ENCODE measurements around the gene TMEM209.
"Not testable (repeated sequence)": the region's sequence is repeated elsewhere in the genome, so short reads cannot be mapped to it uniquely, and the experiment has no call there.

Gene TMEM209

DNA sequence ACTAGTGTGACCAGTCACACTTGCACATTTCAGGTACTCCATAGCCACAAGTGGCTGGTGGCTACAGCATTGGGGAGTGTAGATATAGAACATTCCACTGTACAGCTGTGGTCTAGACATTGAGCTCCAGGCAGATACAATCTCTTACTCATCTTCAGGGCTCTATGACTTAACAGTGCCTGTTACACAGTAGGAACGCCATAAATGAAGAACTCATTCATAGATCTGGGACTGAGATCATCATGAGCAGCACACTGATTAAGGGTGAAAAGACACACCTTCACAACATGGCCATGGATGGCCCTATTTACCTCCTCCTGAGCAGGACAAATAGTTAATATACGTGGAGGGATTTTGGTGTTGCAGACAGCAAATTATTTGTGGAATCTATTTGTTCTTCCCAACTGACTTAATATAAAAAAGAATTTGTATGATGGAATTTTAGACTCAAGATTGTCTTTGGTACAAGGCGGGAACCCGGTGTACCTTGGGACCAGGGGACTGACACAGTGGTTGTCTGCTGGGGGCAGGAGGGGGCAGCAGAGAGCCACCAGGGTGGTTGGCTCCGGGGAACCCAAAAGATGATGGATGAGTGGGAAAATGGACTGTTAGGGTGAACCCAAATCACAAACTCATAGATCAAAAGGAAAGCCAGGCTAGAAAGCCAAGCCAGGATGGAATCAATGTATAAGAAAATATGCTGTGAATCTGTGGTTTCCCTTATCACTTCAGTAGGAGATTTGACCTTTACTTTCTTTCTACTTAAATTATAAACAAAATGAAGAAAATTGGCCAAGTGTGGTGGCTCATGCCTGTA, 37.2 kb upstream of the TMEM209 start:
- DNase-seq (ENCODE audit: low read depth in 1 of 2, low spot score in 1 of 2) = peak; percentile 4 to 47
- no peaks in the 10 kb centered on the region for H3K27me3 ChIP-seq (ENCODE audit: insufficient read depth, poor library complexity, severe bottlenecking)
- no peak overlapping the region for H3K27ac ChIP-seq (replicated peaks)
- TF ChIP-seq, protein P1, sequence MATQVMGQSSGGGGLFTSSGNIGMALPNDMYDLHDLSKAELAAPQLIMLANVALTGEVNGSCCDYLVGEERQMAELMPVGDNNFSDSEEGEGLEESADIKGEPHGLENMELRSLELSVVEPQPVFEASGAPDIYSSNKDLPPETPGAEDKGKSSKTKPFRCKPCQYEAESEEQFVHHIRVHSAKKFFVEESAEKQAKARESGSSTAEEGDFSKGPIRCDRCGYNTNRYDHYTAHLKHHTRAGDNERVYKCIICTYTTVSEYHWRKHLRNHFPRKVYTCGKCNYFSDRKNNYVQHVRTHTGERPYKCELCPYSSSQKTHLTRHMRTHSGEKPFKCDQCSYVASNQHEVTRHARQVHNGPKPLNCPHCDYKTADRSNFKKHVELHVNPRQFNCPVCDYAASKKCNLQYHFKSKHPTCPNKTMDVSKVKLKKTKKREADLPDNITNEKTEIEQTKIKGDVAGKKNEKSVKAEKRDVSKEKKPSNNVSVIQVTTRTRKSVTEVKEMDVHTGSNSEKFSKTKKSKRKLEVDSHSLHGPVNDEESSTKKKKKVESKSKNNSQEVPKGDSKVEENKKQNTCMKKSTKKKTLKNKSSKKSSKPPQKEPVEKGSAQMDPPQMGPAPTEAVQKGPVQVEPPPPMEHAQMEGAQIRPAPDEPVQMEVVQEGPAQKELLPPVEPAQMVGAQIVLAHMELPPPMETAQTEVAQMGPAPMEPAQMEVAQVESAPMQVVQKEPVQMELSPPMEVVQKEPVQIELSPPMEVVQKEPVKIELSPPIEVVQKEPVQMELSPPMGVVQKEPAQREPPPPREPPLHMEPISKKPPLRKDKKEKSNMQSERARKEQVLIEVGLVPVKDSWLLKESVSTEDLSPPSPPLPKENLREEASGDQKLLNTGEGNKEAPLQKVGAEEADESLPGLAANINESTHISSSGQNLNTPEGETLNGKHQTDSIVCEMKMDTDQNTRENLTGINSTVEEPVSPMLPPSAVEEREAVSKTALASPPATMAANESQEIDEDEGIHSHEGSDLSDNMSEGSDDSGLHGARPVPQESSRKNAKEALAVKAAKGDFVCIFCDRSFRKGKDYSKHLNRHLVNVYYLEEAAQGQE (IDR thresholded peaks at IDR 0.05; ENCODE audit: insufficient replicate concordance, low read depth) = no peak
- TF ChIP-seq, protein P2, sequence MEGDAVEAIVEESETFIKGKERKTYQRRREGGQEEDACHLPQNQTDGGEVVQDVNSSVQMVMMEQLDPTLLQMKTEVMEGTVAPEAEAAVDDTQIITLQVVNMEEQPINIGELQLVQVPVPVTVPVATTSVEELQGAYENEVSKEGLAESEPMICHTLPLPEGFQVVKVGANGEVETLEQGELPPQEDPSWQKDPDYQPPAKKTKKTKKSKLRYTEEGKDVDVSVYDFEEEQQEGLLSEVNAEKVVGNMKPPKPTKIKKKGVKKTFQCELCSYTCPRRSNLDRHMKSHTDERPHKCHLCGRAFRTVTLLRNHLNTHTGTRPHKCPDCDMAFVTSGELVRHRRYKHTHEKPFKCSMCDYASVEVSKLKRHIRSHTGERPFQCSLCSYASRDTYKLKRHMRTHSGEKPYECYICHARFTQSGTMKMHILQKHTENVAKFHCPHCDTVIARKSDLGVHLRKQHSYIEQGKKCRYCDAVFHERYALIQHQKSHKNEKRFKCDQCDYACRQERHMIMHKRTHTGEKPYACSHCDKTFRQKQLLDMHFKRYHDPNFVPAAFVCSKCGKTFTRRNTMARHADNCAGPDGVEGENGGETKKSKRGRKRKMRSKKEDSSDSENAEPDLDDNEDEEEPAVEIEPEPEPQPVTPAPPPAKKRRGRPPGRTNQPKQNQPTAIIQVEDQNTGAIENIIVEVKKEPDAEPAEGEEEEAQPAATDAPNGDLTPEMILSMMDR (IDR thresholded peaks at IDR 0.05; ENCODE audit: insufficient read depth, low read length) = peak; percentile 77
- TF ChIP-seq GABPA (IDR thresholded peaks at IDR 0.05; ENCODE audit: low read depth) (no peak), SPI1 (IDR thresholded peaks at IDR 0.05; ENCODE audit: borderline replicate concordance, low read depth) (no peak), POLR2AphosphoS5 (IDR thresholded peaks at IDR 0.05; ENCODE audit: low read depth) (no peak)
- no peak overlapping the region for H3K4me3 ChIP-seq (replicated peaks; ENCODE audit: insufficient read depth, low read length)

DNA sequence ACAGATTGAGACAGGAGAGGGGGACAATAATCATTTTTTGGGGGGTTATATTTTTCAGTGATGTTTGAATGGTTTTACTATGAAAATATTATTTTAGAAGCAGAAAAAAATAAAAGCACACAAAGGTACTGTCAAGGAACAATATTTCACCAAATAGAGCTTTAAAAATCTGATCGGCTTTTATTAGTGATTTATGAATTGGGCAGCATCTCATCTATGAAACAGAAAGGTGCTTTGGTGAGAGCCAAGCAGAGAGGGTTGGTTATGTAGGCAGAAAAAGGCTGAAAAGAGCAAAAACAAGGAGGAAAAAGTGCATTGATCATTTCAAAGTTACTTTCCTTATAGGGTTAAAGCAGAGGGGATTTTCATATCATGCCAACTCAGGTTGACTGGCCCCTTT, 35.0 kb upstream of the TMEM209 start:
- no peaks in the 10 kb centered on the region for H3K27me3 ChIP-seq (ENCODE audit: insufficient read depth, poor library complexity, severe bottlenecking)
- no peak for DNase-seq (ENCODE audit: low read depth in 1 of 2, low spot score in 1 of 2)
- TF ChIP-seq, protein P1 (IDR thresholded peaks at IDR 0.05; ENCODE audit: insufficient replicate concordance, low read depth) = no peak
- TF ChIP-seq POLR2AphosphoS5 (IDR thresholded peaks at IDR 0.05; ENCODE audit: low read depth) = no peak
- no peak for TF ChIP-seq SPI1 (IDR thresholded peaks at IDR 0.05; ENCODE audit: borderline replicate concordance, low read depth)
- TF ChIP-seq, protein P2 (IDR thresholded peaks at IDR 0.05; ENCODE audit: insufficient read depth, low read length) = no peak
- TF ChIP-seq GABPA (IDR thresholded peaks at IDR 0.05; ENCODE audit: low read depth) = no peak
- H3K27ac ChIP-seq (replicated peaks) = no peak overlapping the region
- no peak overlapping the region for H3K4me3 ChIP-seq (replicated peaks; ENCODE audit: insufficient read depth, low read length)

DNA sequence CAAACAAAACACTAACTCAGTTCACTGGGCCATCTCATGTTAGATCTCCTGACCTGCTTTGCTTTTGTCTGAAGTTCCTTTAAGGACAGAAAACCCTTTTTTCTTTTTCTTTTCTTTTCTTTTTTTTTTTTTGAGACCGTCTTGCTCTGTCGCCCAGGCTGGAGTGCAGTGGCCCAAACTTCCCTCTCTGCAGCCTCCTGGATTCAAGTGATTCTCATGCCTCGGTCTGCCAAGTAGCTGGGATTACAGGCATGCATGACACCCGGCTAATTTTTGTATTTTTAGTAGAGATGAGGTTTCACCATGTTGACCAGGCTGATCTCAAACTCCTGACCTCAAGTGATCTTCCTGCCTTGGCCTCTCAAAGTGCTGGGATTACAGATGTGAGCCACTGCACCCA, 31.2 kb upstream of the TMEM209 start:
- H3K4me3 ChIP-seq (replicated peaks; ENCODE audit: insufficient read depth, low read length); H3K27ac ChIP-seq (replicated peaks); DNase-seq (ENCODE audit: low read depth in 1 of 2, low spot score in 1 of 2); H3K27me3 ChIP-seq (ENCODE audit: insufficient read depth, poor library complexity, severe bottlenecking): not testable (repeated sequence)

DNA sequence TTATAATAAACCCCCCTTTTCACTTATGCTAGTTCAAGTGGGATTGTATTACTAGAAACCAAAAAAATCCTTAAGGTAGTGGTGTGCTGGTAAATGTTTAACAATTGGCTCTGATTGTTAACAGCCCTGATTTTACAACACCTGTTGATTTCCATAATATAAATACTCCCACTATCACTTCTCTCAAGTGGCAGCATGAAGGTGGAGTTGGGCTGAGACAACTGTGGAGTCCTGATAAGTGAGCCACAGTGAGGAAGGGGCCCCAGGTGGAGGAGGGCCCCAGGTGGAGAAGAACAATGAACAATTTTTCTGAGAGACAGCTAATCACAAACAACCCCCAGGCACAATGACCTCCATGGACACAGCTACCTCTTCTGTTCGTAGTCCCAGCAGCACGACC, 28.9 kb upstream of the TMEM209 start:
- Histone ChIP-seq H3K27ac (replicated peaks) (no peak overlapping the region), H3K4me3 (replicated peaks; ENCODE audit: insufficient read depth, low read length) (no peak overlapping the region), H3K27me3 (ENCODE audit: insufficient read depth, poor library complexity, severe bottlenecking) (no peaks in the 10 kb centered on the region)
- DNase-seq (ENCODE audit: low read depth in 1 of 2, low spot score in 1 of 2) = no peak
- TF ChIP-seq, protein P1 (IDR thresholded peaks at IDR 0.05; ENCODE audit: insufficient replicate concordance, low read depth) = no peak
- TF ChIP-seq GABPA (IDR thresholded peaks at IDR 0.05; ENCODE audit: low read depth) = no peak
- no peak for TF ChIP-seq POLR2AphosphoS5 (IDR thresholded peaks at IDR 0.05; ENCODE audit: low read depth)
- TF ChIP-seq, protein P2 (IDR thresholded peaks at IDR 0.05; ENCODE audit: insufficient read depth, low read length) = no peak
- TF ChIP-seq SPI1 (IDR thresholded peaks at IDR 0.05; ENCODE audit: borderline replicate concordance, low read depth) = no peak

All from HL-60 (cell line).